SK-N-SH treated with all-trans-retinoic acid at 6 μM for 48 hours (cell line): ENCODE measurements around the gene XPO6.

Source experiments
- ATAC-seq: fragments of 200-7000 bp; cut with Tn5 transposase; 3 replicates; pipeline ENCODE4 v1.9.1; 2020; ENCODE audit warnings: mild to moderate bottlenecking, moderate library complexity
- ARNTL ChIP-seq: fragments of 450-650 bp; formaldehyde crosslinking; IDR thresholded peaks from 2 replicates; pipeline ENCODE4 v1.5.0; 2020; ENCODE audit warnings: low read depth, mild to moderate bottlenecking, moderate library complexity, borderline replicate concordance
- ESRRG ChIP-seq: fragments of 250-450 bp; sonication (Bioruptor Pico); IDR thresholded peaks from 2 replicates; pipeline ENCODE4 v1.6.1; 2021; ENCODE audit warnings: mild to moderate bottlenecking
- GLIS3 ChIP-seq: fragments of 250-450 bp; sonication (Bioruptor Pico); IDR thresholded peaks from 2 replicates; pipeline ENCODE4 v1.5.0; 2020; ENCODE audit warnings: mild to moderate bottlenecking, moderate library complexity
- ISL1 ChIP-seq: fragments of 250-450 bp; sonication (Bioruptor Pico); IDR thresholded peaks from 2 replicates; pipeline ENCODE4 v2.1.2; 2022; ENCODE audit warnings: mild to moderate bottlenecking, moderate library complexity
- OSR1 ChIP-seq: fragments of 250-450 bp; sonication (Bioruptor Pico); IDR thresholded peaks from 2 replicates; pipeline ENCODE4 v1.8.0; 2022; ENCODE audit warnings: moderate library complexity, mild to moderate bottlenecking, inconsistent platforms
- PPARA ChIP-seq: fragments of 250-450 bp; sonication (Bioruptor Pico); IDR thresholded peaks from 2 replicates; pipeline ENCODE4 v1.5.0; 2020; ENCODE audit warnings: mild to moderate bottlenecking, borderline replicate concordance
- RARB ChIP-seq: fragments of 250-450 bp; sonication (Bioruptor Pico); IDR thresholded peaks from 2 replicates; pipeline ENCODE4 v1.8.0; 2021; ENCODE audit warnings: mild to moderate bottlenecking, moderate library complexity
- SNAI2 ChIP-seq: fragments of 250-450 bp; sonication (Bioruptor Pico); IDR thresholded peaks from 2 replicates; pipeline ENCODE4 v1.5.0; 2020; ENCODE audit warnings: mild to moderate bottlenecking, moderate library complexity
- TCF4 ChIP-seq: fragments of 250-450 bp; sonication (Bioruptor Pico); IDR thresholded peaks from 2 replicates; pipeline ENCODE4 v1.8.0; 2021; ENCODE audit warnings: mild to moderate bottlenecking, moderate library complexity, borderline replicate concordance
- TOX ChIP-seq: fragments of 250-450 bp; sonication (Bioruptor Pico); IDR thresholded peaks from 2 replicates; pipeline ENCODE4 v1.8.0; 2021; ENCODE audit warnings: mild to moderate bottlenecking, moderate library complexity, borderline replicate concordance
- ZC3H10 ChIP-seq: fragments of 250-450 bp; sonication (Bioruptor Pico); IDR thresholded peaks from 2 replicates; pipeline ENCODE4 v1.5.1; 2021; ENCODE audit warnings: mild to moderate bottlenecking, moderate library complexity
- ZFP30 ChIP-seq: fragments of 450-650 bp; formaldehyde crosslinking; IDR thresholded peaks from 2 replicates; pipeline ENCODE4 v1.5.0; 2022; ENCODE audit warnings: mild to moderate bottlenecking, moderate library complexity
- ZNF565 ChIP-seq: fragments of 450-650 bp; formaldehyde crosslinking; conservative IDR thresholded peaks from 2 replicates; pipeline ENCODE4 v1.5.0; 2020; ENCODE audit warnings: low read depth, mild to moderate bottlenecking, moderate library complexity
- ZNF70 ChIP-seq: fragments of 450-650 bp; formaldehyde crosslinking; IDR thresholded peaks from 2 replicates; pipeline ENCODE4 v1.5.0; 2020; ENCODE audit warnings: mild to moderate bottlenecking, moderate library complexity
- ZNF8 ChIP-seq: fragments of 450-650 bp; formaldehyde crosslinking; IDR thresholded peaks from 2 replicates; pipeline ENCODE4 v1.5.0; 2020; ENCODE audit warnings: mild to moderate bottlenecking, moderate library complexity
- TF ChIP-seq, protein P1 (sequence below): fragments of 250-450 bp; sonication (Bioruptor Pico); IDR thresholded peaks from 2 replicates; pipeline ENCODE4 v1.8.0; 2021; ENCODE audit warnings: low read depth, mild to moderate bottlenecking, moderate library complexity, borderline replicate concordance
- TF ChIP-seq, protein P2 (sequence below): fragments of 250-450 bp; sonication (Bioruptor Pico); IDR thresholded peaks from 2 replicates; pipeline ENCODE4 v1.5.1; 2021; ENCODE audit warnings: mild to moderate bottlenecking, moderate library complexity
- TF ChIP-seq, protein P3 (sequence below): fragments of 250-450 bp; sonication (Bioruptor Pico); IDR thresholded peaks from 2 replicates; pipeline ENCODE4 v1.5.1; 2020; ENCODE audit warnings: low read depth, mild to moderate bottlenecking, moderate library complexity
- TF ChIP-seq, protein P4 (sequence below): fragments of 250-450 bp; sonication (Bioruptor Pico); IDR thresholded peaks from 2 replicates; pipeline ENCODE4 v1.5.0; 2020; ENCODE audit warnings: mild to moderate bottlenecking, moderate library complexity

Gene XPO6

DNA sequence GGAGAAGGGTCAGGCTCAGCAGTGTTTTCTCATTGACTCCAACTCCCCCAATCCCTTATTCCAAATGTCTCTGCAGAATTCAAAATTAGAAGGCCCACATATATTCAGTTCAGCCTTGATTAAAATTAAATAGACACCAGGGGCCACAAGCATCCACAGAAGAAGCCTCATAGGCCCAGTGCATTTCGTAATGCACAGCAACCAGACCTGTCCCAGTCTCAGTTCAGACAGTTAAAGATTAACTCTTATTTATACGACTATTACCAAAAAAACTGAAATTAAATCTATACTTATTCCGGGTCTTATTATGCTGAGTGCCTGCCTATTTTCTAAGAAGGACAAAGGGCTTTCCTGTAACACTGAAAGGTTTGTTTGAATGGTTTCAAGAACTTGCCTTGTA is 106.5 kb downstream of the XPO6 start:
- no peak for ATAC-seq
- no peak for TF ChIP-seq ZFP30 (CRISPR knock-in tag)
- TF ChIP-seq OSR1 = no peak
- TF ChIP-seq ZNF70 = no peak
- TF ChIP-seq TOX = no peak
- TF ChIP-seq ESRRG (CRISPR knock-in tag) = no peak
- TF ChIP-seq ZNF565 = no peak
- TF ChIP-seq ZC3H10 (CRISPR knock-in tag) = no peak
- no peak for TF ChIP-seq SNAI2 (CRISPR knock-in tag)

DNA sequence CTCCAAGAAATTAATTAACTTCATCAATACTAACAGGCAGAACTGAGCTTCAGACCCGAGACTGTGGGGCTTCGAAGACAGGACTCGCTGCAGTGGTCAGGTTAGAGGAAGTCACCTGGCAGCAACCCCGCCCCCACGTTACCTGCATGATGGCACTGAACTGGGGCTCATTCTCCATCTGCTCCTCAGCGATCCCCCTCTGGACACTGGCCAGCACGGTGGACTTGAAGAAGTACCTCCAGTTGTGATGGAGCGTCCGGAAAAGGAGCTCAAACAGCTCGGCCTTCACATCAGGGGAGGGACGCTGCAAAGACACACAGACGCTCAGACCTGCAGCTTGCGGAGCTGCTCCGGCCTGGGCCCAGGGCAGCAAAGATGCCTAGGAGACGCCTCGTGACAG is 107.4 kb downstream of the XPO6 start:
- no peak for ATAC-seq

DNA sequence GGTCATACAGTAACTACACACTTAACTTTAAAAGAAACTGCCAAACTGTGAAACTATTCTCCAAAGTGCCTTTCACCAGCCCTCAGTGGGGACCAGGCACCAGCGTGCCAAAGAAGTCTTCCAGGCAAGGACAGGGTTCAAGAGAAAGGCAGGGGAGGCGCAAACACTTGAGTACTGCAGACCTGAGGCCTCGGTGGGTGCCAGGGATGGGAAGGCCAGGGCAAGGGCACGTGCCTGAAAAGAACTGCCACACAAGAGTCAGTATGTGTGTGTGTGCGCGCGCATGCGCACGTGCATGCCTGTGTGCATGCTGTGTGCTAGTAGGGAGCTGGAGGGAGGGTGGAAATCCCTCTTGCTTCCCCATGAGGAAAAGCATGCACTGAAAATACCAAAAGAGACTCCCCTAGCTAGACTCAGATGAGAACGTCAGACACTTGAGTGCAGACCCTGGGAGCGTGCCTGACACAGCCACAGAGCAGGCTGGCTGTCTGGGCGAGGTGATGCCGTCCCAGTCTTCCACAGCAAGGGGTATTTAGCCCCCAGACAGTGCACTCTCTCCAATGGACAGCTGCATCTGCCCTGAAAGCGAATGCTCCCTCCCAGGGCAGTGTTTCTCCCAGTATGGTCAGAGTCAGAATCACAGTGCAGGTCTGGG is 108.1 kb downstream of the XPO6 start:
- no peak for TF ChIP-seq GLIS3
- no peak for TF ChIP-seq ESRRG (CRISPR knock-in tag)
- TF ChIP-seq SNAI2 (CRISPR knock-in tag) = no peak
- no peak for TF ChIP-seq RARB (CRISPR knock-in tag)
- TF ChIP-seq PPARA (CRISPR knock-in tag) = no peak
- TF ChIP-seq, protein P1, sequence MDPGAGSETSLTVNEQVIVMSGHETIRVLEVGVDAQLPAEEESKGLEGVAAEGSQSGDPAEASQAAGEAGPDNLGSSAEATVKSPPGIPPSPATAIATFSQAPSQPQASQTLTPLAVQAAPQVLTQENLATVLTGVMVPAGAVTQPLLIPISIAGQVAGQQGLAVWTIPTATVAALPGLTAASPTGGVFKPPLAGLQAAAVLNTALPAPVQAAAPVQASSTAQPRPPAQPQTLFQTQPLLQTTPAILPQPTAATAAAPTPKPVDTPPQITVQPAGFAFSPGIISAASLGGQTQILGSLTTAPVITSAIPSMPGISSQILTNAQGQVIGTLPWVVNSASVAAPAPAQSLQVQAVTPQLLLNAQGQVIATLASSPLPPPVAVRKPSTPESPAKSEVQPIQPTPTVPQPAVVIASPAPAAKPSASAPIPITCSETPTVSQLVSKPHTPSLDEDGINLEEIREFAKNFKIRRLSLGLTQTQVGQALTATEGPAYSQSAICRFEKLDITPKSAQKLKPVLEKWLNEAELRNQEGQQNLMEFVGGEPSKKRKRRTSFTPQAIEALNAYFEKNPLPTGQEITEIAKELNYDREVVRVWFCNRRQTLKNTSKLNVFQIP (CRISPR knock-in tag) = no peak
- TF ChIP-seq, protein P2, sequence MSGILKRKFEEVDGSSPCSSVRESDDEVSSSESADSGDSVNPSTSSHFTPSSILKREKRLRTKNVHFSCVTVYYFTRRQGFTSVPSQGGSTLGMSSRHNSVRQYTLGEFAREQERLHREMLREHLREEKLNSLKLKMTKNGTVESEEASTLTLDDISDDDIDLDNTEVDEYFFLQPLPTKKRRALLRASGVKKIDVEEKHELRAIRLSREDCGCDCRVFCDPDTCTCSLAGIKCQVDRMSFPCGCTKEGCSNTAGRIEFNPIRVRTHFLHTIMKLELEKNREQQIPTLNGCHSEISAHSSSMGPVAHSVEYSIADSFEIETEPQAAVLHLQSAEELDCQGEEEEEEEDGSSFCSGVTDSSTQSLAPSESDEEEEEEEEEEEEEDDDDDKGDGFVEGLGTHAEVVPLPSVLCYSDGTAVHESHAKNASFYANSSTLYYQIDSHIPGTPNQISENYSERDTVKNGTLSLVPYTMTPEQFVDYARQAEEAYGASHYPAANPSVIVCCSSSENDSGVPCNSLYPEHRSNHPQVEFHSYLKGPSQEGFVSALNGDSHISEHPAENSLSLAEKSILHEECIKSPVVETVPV = no peak
- no peak for TF ChIP-seq TOX
- TF ChIP-seq, protein P3, sequence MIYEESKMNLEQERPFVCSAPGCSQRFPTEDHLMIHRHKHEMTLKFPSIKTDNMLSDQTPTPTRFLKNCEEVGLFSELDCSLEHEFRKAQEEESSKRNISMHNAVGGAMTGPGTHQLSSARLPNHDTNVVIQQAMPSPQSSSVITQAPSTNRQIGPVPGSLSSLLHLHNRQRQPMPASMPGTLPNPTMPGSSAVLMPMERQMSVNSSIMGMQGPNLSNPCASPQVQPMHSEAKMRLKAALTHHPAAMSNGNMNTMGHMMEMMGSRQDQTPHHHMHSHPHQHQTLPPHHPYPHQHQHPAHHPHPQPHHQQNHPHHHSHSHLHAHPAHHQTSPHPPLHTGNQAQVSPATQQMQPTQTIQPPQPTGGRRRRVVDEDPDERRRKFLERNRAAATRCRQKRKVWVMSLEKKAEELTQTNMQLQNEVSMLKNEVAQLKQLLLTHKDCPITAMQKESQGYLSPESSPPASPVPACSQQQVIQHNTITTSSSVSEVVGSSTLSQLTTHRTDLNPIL (CRISPR knock-in tag) = no peak
- TF ChIP-seq, protein P4, sequence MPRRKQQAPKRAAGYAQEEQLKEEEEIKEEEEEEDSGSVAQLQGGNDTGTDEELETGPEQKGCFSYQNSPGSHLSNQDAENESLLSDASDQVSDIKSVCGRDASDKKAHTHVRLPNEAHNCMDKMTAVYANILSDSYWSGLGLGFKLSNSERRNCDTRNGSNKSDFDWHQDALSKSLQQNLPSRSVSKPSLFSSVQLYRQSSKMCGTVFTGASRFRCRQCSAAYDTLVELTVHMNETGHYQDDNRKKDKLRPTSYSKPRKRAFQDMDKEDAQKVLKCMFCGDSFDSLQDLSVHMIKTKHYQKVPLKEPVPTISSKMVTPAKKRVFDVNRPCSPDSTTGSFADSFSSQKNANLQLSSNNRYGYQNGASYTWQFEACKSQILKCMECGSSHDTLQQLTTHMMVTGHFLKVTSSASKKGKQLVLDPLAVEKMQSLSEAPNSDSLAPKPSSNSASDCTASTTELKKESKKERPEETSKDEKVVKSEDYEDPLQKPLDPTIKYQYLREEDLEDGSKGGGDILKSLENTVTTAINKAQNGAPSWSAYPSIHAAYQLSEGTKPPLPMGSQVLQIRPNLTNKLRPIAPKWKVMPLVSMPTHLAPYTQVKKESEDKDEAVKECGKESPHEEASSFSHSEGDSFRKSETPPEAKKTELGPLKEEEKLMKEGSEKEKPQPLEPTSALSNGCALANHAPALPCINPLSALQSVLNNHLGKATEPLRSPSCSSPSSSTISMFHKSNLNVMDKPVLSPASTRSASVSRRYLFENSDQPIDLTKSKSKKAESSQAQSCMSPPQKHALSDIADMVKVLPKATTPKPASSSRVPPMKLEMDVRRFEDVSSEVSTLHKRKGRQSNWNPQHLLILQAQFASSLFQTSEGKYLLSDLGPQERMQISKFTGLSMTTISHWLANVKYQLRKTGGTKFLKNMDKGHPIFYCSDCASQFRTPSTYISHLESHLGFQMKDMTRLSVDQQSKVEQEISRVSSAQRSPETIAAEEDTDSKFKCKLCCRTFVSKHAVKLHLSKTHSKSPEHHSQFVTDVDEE (CRISPR knock-in tag) = no peak
- no peak for TF ChIP-seq OSR1
- no peak for TF ChIP-seq ISL1
- TF ChIP-seq ARNTL (CRISPR knock-in tag) = no peak
- no peak for ATAC-seq

More for the DNA sequence above, 107.4 kb downstream of the XPO6 start:
- TF ChIP-seq ZNF70 = no peak

DNA sequence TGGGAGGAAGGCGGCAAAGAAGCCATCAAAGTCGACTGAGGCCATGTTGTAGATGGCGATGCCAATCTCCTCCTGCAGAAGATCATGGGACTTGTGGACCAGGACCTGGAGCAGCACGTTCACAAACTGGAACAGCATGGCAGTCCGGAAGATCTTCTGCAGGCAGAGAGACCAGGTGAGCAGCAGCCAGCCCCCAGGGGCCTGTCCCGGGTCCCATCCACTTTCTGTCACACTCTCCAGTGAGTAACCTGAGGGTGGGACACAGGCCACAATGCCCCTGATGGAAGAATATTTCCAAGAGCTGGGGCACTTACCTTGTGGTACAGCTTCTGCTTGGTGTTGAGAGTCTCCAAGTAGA is 110.3 kb downstream of the XPO6 start:
- ATAC-seq = no peak
- TF ChIP-seq, protein P3 (CRISPR knock-in tag) = no peak
- TF ChIP-seq TOX (no peak), ZNF8 (CRISPR knock-in tag) (no peak), ZC3H10 (CRISPR knock-in tag) (no peak), ZNF565 (no peak), ZFP30 (CRISPR knock-in tag) (no peak), GLIS3 (no peak), ESRRG (CRISPR knock-in tag) (no peak), OSR1 (no peak), TCF4 (no peak), RARB (CRISPR knock-in tag) (no peak), ZNF70 (no peak), SNAI2 (CRISPR knock-in tag) (no peak)
- TF ChIP-seq, protein P1 (CRISPR knock-in tag) = no peak
- TF ChIP-seq, protein P4 (CRISPR knock-in tag) = no peak
- TF ChIP-seq, protein P2 = no peak
